HepG2 (cell line): ENCODE data around the gene DNAJC5.

Experiments
- CREM ChIP-seq, 2 experiments: sonication (generic) in 1 of 2; formaldehyde crosslinking in 1 of 2; IDR thresholded peaks; 2 replicates each; pipeline versions ENCODE4 v1.4.0 to v1.6.1; 2016 to 2020; ENCODE audit warnings: antibody characterized with exemption in 1 of 2, mild to moderate bottlenecking in 1 of 2, missing genetic modification reagents in 1 of 2
- CTCF ChIP-seq: sonication (generic); formaldehyde crosslinking; IDR thresholded peaks from 2 replicates; pipeline ENCODE4 v1.5.0; 2020; ENCODE audit warnings: mild to moderate bottlenecking, missing genetic modification reagents, moderate library complexity
- DR1 ChIP-seq: sonication (generic); formaldehyde crosslinking; IDR thresholded peaks from 2 replicates; pipeline ENCODE4 v1.8.0; 2021; ENCODE audit warnings: mild to moderate bottlenecking, missing genetic modification reagents, inconsistent platforms
- GATA4 ChIP-seq: sonication (generic); IDR thresholded peaks from 2 replicates; pipeline ENCODE4 v1.6.1; 2016; ENCODE audit warnings: antibody characterized with exemption, low read depth, borderline replicate concordance
- HIVEP1 ChIP-seq: sonication (generic); formaldehyde crosslinking; IDR thresholded peaks from 2 replicates; pipeline ENCODE4 v1.4.0; 2020; ENCODE audit warnings: mild to moderate bottlenecking, missing genetic modification reagents
- PHF8 ChIP-seq: sonication (generic); formaldehyde crosslinking; IDR thresholded peaks from 2 replicates; pipeline ENCODE4 v1.5.0; 2020; ENCODE audit warnings: missing genetic modification reagents
- POLR2AphosphoS5 ChIP-seq: IDR thresholded peaks from 2 replicates; pipeline ENCODE4 v1.6.1; 2012; ENCODE audit warnings: low read depth, low read length
- RBFOX2 ChIP-seq: fragments of 200-400 bp; formaldehyde crosslinking; IDR thresholded peaks from 2 replicates; pipeline ENCODE4 v1.6.1; 2017; ENCODE audit warnings: low read depth, mild to moderate bottlenecking, low read length
- RNF2 ChIP-seq: fragments of 450-650 bp; conservative IDR thresholded peaks from 2 replicates; pipeline ENCODE4 v1.6.1; 2016; ENCODE audit warnings: low read depth
- TCF12 ChIP-seq, 2 experiments: fragments of 450-650 bp in 1 of 2; sonication (generic) in 1 of 2; formaldehyde crosslinking in 1 of 2; IDR thresholded peaks; 2 replicates each; pipeline versions ENCODE4 v1.6.1 to v1.8.0; 2017 to 2022; ENCODE audit warnings: antibody characterized with exemption in 1 of 2, mild to moderate bottlenecking in 1 of 2, missing genetic modification reagents in 1 of 2, moderate library complexity in 1 of 2

- no peak for TF ChIP-seq RNF2
- no peak for TF ChIP-seq GATA4
- TF ChIP-seq CREM (IDR thresholded peaks at IDR 0.05), result no peak
- TF ChIP-seq CREM (CRISPR knock-in tag; IDR thresholded peaks at IDR 0.05), result no peak
- TF ChIP-seq TCF12 (IDR thresholded peaks at IDR 0.05), result no peak
- no peak for TF ChIP-seq TCF12 (CRISPR knock-in tag; IDR thresholded peaks at IDR 0.05)
- TF ChIP-seq PHF8 (CRISPR knock-in tag), result no peak
- no peak for TF ChIP-seq DR1
- TF ChIP-seq RBFOX2, result peak; percentile 62; the same call in 1 of the 2 replicates
- TF ChIP-seq HIVEP1 (CRISPR knock-in tag), result no peak
- no peak for TF ChIP-seq CTCF (CRISPR knock-in tag)
- no peak for TF ChIP-seq POLR2AphosphoS5
Observed at GRCh38 chr20:63966172-63966943, 71.4 kb downstream of the DNAJC5 start.
